EL (cell line): Measurements from ENCODE around the gene FAM118A.
"Not testable (repeated sequence)": the region's sequence is repeated elsewhere in the genome, so short reads cannot be mapped to it uniquely, and the experiment has no call there.

Experiments used
- DNase-seq: peaks from one replicate; pipeline ENCODE4 v3.0.0-alpha.2; 2016

FAM118A gene

GRCh38 chr22:45334068-45334467, 24.3 kb downstream of the FAM118A start:
- no peak for DNase-seq

DNA sequence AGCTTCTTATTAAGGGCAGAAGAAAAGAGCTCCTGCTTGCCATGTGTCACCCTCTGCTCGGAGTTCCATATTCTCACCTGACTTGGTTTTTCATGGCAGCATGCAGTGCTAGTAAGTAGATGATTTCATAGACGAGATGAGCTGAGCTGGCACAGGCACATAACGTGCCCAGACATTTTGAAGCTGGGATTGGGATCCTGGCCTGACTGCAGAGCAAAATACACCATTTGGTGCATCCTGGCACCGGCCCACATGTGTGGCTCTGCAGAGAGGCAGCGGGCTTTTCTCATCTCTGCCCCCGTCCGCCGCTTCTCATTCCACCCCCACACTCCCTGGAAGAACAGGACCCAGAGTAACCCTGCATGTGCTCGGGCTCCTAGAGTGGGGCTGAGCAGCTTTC, 24.8 kb downstream of the FAM118A start:
- no peak for DNase-seq

GRCh38 chr22:45335021-45335818, 25.5 kb downstream of the FAM118A start:
- no peak for DNase-seq

GRCh38 chr22:45335854-45336522, 26.3 kb downstream of the FAM118A start:
- DNase-seq, result no peak

GRCh38 chr22:45336971-45337431, 27.3 kb downstream of the FAM118A start:
- DNase-seq, result no peak

DNA sequence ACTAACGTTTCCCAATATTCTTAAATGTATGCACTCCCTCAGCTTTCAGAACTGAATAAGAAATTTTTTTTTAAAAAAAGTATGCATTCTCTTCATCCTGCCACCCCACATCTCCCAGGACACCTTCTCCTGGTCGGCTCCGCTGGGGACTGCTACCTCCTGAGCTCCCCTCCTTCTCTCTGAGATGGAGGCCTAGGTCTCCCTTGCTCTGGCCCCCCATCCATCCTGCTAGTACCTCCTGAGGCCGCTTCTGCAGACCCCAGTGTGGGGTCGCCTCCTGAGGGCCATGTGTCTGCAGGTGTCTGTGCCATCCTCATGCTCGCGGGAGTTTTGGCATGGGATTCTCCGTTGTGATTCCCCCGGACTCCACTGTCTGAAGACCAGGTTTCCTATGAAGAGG, 27.8 kb downstream of the FAM118A start:
- no peak for DNase-seq

DNA sequence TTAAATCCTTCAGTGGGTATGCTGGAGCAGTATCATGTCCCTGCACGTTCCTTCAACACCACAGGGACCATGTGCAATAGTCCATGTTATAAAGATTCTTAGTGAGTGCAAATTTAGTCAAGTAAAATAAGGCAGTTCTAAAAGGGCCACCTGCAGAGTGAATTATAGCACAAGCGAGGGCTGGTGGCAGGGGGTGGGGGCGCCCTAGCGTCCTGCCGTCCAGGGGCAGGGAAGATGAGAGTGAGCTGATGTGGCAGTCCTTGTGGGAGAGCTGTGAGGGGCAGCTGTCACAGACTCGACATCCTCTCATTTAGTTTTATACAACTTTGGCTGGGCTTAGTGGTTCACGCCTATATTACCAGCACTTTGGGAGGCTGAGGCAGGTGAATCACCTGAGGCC, 29.1 kb downstream of the FAM118A start:
- no peak for DNase-seq

DNA sequence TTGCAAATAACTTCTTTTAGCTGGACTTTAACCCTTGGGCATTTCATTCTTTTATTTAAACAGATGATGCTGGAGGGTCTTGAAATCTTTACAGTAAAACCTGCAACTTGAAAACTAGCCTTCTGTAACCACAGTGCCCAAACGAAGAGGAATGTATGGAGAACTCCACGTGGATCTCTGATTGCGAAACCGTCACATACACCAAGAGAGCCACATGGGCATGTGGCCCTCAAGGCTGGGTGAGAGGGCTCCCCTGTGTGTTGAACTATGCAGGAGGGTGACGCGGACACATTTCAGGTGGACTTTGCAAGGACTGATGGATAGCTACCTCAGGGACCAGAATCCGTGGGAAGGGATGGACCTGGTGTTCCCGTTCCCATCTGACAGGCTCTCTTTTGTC, 30.6 kb downstream of the FAM118A start:
- DNase-seq, result no peak

- DNase-seq, result no peak
These were observed 31.8 kb downstream of the FAM118A start for GRCh38 chr22:45341498-45341897.

GRCh38 chr22:45343143-45343542, 33.4 kb downstream of the FAM118A start:
- no peak for DNase-seq

- no peak for DNase-seq
These were observed 34.6 kb downstream of the FAM118A start for GRCh38 chr22:45344334-45344733.

DNA sequence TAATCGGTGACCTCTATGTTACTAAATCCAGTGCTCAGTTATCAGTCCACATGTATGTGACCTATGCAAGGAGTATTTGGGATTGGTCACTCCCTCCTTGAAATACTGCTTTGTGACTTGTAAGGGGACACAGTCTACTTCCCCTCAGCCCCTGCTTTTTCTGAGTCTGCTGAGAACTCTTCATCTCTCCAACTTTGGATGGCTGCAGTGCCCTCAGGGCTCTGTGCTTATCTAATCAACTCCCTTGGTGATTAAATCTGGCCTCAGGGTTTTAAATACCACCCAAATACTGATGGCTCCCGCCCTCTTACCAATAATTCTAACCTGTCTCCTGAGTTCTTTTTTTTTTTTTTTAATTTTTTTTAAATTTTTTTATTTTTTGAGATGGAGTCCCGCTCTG, 40.2 kb downstream of the FAM118A start:
- no peak for DNase-seq

DNA sequence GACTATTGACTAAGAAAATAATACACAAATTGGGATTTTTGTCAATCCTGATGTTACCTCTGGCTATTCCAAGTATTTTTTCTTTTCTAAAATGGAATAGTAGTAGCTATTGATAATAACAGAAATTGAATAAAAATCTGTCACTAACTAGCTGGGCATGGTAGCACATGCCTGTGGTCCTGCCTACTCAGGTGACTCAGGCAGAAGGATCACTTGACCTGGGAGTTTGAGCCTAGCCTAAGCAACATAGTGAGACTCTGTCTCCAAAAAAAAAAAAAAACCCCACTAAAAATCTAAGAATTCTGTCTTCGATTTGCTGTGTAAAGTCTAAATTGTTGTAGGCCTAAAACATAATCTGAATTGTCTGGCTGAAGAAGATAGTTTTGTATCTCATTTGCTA, 42.2 kb downstream of the FAM118A start:
- DNase-seq, result no peak

- DNase-seq, result not testable (repeated sequence)
These were observed 43.0 kb downstream of the FAM118A start for GRCh38 chr22:45352757-45353156.

- no peak for DNase-seq
These were observed 44.1 kb downstream of the FAM118A start for GRCh38 chr22:45353786-45354185.

DNA sequence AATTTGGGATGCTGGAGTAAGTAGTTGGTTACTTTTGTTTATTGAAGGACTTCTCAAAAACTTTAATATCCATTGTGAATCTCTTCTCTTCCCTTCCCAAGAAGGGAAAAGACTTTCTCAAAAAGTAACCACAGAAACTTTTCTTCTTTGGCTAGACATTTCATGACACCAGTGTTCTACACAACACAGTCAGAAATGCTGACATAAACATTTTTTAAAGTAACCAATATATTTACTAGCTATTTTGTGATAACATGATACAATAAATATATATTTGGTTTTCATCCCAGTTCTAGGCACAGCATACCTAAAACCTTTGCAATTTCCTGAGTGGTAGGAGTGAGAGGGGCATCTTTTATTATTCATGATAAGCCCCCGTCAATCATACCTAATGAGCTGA, 47.8 kb downstream of the FAM118A start:
- DNase-seq, result no peak

GRCh38 chr22:45358127-45358526, 48.4 kb downstream of the FAM118A start:
- no peak for DNase-seq

DNA sequence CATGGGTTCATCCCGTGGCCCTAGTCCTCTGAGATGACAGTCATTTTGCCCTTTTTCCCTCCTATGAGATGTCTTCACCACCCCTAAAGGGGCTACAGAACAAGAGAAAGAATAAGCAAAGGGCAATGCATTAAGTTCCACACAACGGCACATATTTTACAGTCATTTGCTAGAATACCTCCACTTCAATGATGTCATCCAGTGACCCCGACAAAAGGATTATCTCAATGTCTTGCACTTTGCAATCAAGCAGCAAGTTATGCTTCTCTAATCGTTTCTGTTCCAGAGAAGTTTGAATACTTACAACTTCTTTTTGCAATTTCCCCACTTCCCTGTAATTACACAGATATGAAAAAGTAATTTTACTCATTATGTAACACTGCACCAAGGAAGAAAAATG, 49.9 kb downstream of the FAM118A start:
- no peak for DNase-seq

- no peak for DNase-seq
These were observed 57.0 kb downstream of the FAM118A start for GRCh38 chr22:45366713-45367112.

DNA sequence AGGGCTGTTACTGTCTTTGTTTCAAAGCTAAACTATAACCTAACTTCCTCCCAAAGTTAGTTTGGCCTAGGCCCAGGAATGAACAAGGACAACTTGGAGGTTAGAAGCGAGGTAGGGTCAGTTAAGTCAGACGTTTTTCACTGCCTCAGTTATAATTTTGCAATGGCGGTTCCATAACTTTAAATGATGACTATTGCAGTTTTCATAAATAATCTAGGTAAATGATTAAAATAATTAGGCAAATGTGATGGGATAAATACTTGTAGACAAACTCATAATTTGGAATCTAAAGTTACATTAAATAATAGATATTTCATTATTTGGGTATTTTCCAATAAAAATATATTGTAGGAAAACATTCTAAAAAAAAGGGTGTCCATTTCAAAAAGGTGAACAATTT, 63.9 kb downstream of the FAM118A start:
- DNase-seq, result not testable (repeated sequence)

DNA sequence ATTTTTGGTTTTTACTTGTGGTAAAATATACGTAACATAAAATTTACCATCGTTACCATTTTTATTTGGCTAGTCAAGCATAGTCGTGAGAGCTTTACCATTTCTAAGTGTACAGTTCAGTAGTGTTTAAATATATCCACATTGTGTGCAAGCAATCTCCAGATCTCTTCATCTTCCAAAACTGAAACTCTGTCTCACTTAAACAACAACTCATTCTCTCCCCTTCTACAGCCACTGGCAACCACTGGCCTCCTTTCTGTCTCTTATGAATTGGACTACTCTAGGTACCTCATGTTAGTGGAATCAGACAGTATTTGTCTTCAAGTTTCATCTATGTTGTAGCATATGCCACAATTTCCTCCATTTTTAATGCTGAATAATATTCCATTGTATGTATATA, 66.3 kb downstream of the FAM118A start:
- no peak for DNase-seq

DNA sequence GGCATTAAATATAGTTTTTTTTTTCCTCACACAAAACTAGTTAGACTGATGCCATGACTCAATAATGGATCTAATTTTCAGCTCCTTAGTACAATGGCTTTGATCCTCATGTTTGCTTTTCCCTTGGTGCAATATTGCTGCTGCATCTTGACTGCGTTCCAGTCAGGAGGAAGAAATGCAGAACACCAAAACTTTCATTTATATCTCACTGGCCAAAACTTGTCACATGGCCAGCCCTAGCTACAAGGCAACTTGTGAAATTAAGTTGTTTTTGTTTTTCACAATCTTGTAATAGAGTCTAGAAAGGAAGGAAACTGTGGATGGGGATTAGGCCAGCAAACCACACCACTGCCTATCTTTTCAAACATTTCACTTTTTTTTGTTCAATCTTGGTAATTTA, 67.0 kb downstream of the FAM118A start:
- DNase-seq, result no peak

DNA sequence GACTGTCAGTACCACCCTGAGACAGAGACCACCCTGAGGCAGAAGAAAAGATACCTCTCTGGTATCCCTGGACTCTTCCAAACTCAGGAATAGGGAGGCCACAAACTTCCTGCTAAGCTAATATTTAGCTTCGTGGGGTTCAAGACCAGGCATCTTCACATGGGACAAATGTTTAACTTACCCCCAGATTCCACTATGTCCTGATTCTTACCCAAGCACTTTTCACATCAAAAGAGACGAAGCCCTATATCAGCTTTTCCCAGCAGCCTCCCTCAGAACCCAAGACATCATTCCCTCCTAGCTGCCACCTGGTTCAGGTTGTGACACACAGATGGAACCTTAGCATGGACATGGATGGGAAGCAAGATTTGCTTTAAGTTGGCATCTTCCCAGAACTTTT, 71.6 kb downstream of the FAM118A start:
- no peak for DNase-seq

DNA sequence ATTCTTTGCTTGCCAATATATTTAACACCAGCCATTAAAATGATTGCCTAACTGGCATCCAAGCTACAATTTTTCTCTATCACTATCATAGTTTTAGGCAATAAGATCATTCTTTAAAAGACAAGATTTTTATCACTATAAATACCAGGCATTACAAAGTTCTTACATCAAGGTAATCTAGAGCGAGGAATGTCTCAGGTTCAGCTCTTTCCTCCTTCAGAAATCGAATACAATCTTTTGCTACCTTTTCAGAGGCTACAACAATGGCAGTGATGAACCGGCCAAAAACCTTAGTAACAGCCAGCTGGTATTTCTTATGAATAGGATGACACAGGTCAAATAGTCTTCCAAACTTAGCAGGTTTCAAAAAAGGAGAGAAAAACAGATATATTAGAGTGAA, 79.8 kb downstream of the FAM118A start:
- DNase-seq, result no peak
